Suprapubic skin (tissue), 4 donors: Measurements from ENCODE around the gene DCP1B. TPM values are rescaled to one million over a fixed set of nuclear protein-coding genes. Genes with fewer than 3 reads are reported as not detected.

Source experiments
- DNase-seq, 2 donors: peaks; one replicate each; pipeline ENCODE4 v3.0.0-alpha.2; 2019; ENCODE audit warnings: low spot score in 2 of 2
- H3K27ac ChIP-seq: fragments of 200-600 bp; sonication (generic); one replicate; pipeline ENCODE4 v1.5.1; 2019
- H3K27me3 ChIP-seq: fragments of 200-600 bp; sonication (generic); one replicate; pipeline ENCODE4 v1.5.1; 2019
- H3K36me3 ChIP-seq: fragments of 200-600 bp; sonication (generic); one replicate; pipeline ENCODE4 v1.5.1; 2019
- H3K4me1 ChIP-seq: fragments of 200-600 bp; sonication (generic); one replicate; pipeline ENCODE4 v1.5.1; 2019
- H3K4me3 ChIP-seq: fragments of 200-600 bp; sonication (generic); one replicate; pipeline ENCODE4 v1.5.1; 2019; ENCODE audit warnings: mild to moderate bottlenecking
- H3K9me3 ChIP-seq: fragments of 200-600 bp; sonication (generic); one replicate; pipeline ENCODE4 v1.5.1; 2019
- EP300 ChIP-seq: sonication (generic); formaldehyde crosslinking; IDR thresholded peaks from one replicate; pipeline ENCODE4 v1.6.1; 2017; ENCODE audit warnings: antibody characterized with exemption
- POLR2A ChIP-seq, 2 donors: fragments of 450-650 bp; IDR thresholded peaks; one replicate each; pipeline ENCODE4 v1.6.1; 2017; ENCODE audit warnings: antibody characterized with exemption in 2 of 2, mild to moderate bottlenecking in 2 of 2, moderate library complexity in 2 of 2
- POLR2AphosphoS5 ChIP-seq, 3 donors: sonication (generic); formaldehyde crosslinking; IDR thresholded peaks; one replicate each; pipeline ENCODE4 v1.6.1; 2017; ENCODE audit warnings: antibody characterized with exemption in 3 of 3
- WGBS: methylation state at CpG from one replicate; pipeline ENCODE4 v1.1.5; 2018; 5-methylcytosine and 5-hydroxymethylcytosine counted together
- total RNA-seq, 4 donors: library from RNA; depleted of rRNA; stranded (reverse); fragments of >200 nt; gene quantifications; one replicate each; pipeline ENCODE4 v1.1.0, GENCODE V29; 2016
- TF ChIP-seq, protein P1 (sequence below), 2 donors: fragments of 200-600 bp in 1 of 2; fragments of 450-650 bp in 1 of 2; sonication (generic) in 1 of 2; IDR thresholded peaks; one replicate each; pipeline ENCODE4 v1.5.1; 2016 to 2019; ENCODE audit warnings: antibody characterized with exemption in 2 of 2, mild to moderate bottlenecking in 1 of 2, moderate library complexity in 1 of 2

Gene DCP1B
- total RNA-seq, 4 donors from 2014 or later = 11.5 to 19.5 (median 13.3) TPM

- Histone ChIP-seq H3K27ac (no peak overlapping the region), H3K4me3 (no peak overlapping the region), H3K36me3 (no peaks in the 10 kb centered on the region), H3K27me3 (peaks cover 28% of the 10 kb centered on the region), H3K9me3 (no peaks in the 10 kb centered on the region), H3K4me1 (peaks cover 5% of the 10 kb centered on the region)
- WGBS = 48% methylated on average over 4 of the region's 4 CpGs
- no peak for DNase-seq
- TF ChIP-seq POLR2AphosphoS5 (IDR thresholded peaks at IDR 0.05) = no peak
- no peak for TF ChIP-seq POLR2A (IDR thresholded peaks at IDR 0.05)
- no peak for TF ChIP-seq EP300
- TF ChIP-seq, protein P1, sequence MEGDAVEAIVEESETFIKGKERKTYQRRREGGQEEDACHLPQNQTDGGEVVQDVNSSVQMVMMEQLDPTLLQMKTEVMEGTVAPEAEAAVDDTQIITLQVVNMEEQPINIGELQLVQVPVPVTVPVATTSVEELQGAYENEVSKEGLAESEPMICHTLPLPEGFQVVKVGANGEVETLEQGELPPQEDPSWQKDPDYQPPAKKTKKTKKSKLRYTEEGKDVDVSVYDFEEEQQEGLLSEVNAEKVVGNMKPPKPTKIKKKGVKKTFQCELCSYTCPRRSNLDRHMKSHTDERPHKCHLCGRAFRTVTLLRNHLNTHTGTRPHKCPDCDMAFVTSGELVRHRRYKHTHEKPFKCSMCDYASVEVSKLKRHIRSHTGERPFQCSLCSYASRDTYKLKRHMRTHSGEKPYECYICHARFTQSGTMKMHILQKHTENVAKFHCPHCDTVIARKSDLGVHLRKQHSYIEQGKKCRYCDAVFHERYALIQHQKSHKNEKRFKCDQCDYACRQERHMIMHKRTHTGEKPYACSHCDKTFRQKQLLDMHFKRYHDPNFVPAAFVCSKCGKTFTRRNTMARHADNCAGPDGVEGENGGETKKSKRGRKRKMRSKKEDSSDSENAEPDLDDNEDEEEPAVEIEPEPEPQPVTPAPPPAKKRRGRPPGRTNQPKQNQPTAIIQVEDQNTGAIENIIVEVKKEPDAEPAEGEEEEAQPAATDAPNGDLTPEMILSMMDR (IDR thresholded peaks at IDR 0.05) = no peak
Measured at GRCh38 chr12:2027351-2027750, 23.1 kb upstream of the DCP1B start.

DNA sequence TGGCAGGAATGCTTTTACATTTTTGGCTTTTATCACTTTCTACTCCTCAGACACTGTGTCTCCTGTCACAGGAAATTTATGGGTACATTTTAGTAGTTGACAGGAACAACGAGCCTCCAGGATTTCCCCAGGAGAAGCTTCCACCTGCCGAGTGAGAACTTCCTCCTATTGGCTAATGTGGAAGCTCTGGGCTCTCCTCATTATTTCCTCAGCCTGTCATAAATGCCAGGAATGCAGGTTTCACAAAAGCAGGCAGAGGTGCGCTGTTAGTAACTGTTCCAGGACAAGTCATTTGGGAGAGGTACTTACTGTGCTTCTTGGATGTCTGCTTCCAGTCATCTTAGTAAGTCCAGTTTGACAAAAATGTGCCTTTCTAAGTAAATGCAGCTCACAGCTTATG is 19.1 kb upstream of the DCP1B start:
- WGBS = 30% methylated on average over 3 of the region's 3 CpGs
- Histone ChIP-seq H3K4me1 (peaks cover 5% of the 10 kb centered on the region), H3K4me3 (no peak overlapping the region), H3K27me3 (peaks cover 28% of the 10 kb centered on the region), H3K27ac (no peak overlapping the region), H3K9me3 (no peaks in the 10 kb centered on the region), H3K36me3 (no peaks in the 10 kb centered on the region)
- DNase-seq = no peak
- TF ChIP-seq, protein P1 (IDR thresholded peaks at IDR 0.05) = no peak
- TF ChIP-seq POLR2A (IDR thresholded peaks at IDR 0.05) (no peak), EP300 (no peak), POLR2AphosphoS5 (IDR thresholded peaks at IDR 0.05) (no peak)

- WGBS = 85% methylated on average over 3 of the region's 3 CpGs
- DNase-seq = no peak
- H3K27ac ChIP-seq = no peak overlapping the region
Measured at GRCh38 chr12:2020511-2020910, 16.3 kb upstream of the DCP1B start.

GRCh38 chr12:2019126-2019525 is 14.9 kb upstream of the DCP1B start:
- Histone ChIP-seq H3K27ac (no peak overlapping the region), H3K27me3 (peaks cover 12% of the 10 kb centered on the region), H3K9me3 (no peaks in the 10 kb centered on the region), H3K4me3 (no peak overlapping the region), H3K36me3 (no peaks in the 10 kb centered on the region), H3K4me1 (peaks cover 5% of the 10 kb centered on the region)
- no peak for DNase-seq
- 88% methylated on average over 2 of the region's 2 CpGs for WGBS
- no peak for TF ChIP-seq POLR2A (IDR thresholded peaks at IDR 0.05)
- TF ChIP-seq, protein P1 (IDR thresholded peaks at IDR 0.05) = no peak
- no peak for TF ChIP-seq EP300
- no peak for TF ChIP-seq POLR2AphosphoS5 (IDR thresholded peaks at IDR 0.05)

More at GRCh38 chr12:2020511-2020910, 16.3 kb upstream of the DCP1B start:
- no peaks in the 10 kb centered on the region for H3K36me3 ChIP-seq
- no peaks in the 10 kb centered on the region for H3K9me3 ChIP-seq
- H3K4me3 ChIP-seq = no peak overlapping the region
- TF ChIP-seq POLR2A (IDR thresholded peaks at IDR 0.05) (no peak), EP300 (no peak), POLR2AphosphoS5 (IDR thresholded peaks at IDR 0.05) (no peak)
- TF ChIP-seq, protein P1 (IDR thresholded peaks at IDR 0.05) = no peak
- peaks cover 5% of the 10 kb centered on the region for H3K4me1 ChIP-seq
- peaks cover 19% of the 10 kb centered on the region for H3K27me3 ChIP-seq

DNA sequence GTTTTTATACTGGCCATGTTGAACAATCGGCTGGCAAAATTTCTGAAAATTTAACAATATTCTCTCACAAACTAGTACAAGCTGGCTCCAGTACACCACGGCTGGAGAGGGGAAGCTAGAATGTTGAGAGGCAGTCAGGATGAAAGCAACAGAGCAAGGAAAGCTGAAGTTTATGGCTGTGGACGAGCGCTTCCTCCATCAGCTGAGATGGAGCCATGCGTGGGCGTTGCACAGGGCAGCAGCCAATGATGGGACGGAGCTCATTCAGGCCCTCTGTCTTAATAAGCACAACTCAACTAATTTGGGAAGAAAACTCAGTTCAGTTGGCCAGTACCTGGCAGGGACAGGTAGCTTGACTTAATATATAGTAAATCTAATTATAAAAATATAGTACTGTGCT is 14.1 kb upstream of the DCP1B start:
- H3K36me3 ChIP-seq = no peaks in the 10 kb centered on the region
- WGBS = 86% methylated on average over 7 of the region's 7 CpGs
- TF ChIP-seq POLR2A (IDR thresholded peaks at IDR 0.05) (no peak), EP300 (no peak), POLR2AphosphoS5 (IDR thresholded peaks at IDR 0.05) (no peak)
- TF ChIP-seq, protein P1 (IDR thresholded peaks at IDR 0.05) = no peak
- no peak overlapping the region for H3K4me3 ChIP-seq
- H3K9me3 ChIP-seq = no peaks in the 10 kb centered on the region
- DNase-seq = no peak
- H3K27ac ChIP-seq = no peak overlapping the region
- H3K4me1 ChIP-seq = peaks cover 2% of the 10 kb centered on the region
- peaks cover 10% of the 10 kb centered on the region for H3K27me3 ChIP-seq
